GM18505 (cell line): ENCODE results near the gene SMIM34.
"Not testable (repeated sequence)": the region's sequence is repeated elsewhere in the genome, so short reads cannot be mapped to it uniquely, and the experiment has no call there.

Source experiments
- ATAC-seq: cut with Tn5 transposase; IDR thresholded peaks from one replicate; pipeline ENCODE4 v1.9.1; 2021; ENCODE audit not compliant: unreplicated experiment

SMIM34 gene, protein sequence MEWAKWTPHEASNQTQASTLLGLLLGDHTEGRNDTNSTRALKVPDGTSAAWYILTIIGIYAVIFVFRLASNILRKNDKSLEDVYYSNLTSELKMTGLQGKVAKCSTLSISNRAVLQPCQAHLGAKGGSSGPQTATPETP

DNA sequence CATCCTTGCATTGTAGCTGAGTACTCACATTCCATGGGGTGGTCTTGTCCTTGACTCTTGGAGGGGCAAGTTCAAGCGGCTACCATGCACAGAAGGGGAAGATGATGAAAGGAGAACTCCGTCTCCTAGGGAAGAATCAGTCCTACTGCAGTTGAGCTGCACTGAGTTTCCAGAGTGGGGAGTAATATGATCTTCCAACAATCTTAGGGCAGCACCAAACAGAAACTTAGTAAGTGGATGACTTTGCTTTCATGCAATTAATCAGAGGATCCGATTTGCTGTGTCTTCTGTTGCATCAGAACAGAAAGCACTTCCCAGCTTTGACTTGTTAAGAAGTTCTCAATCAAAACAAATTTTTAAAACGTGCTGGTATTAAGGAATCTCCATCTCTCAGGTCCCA is at the start of gene SMIM34:
Gene SMIM34, minus strand, starts transcription at position 147 of the 400 bp plus-strand sequence. Its CDS starts 112 bp downstream, at position 35.
- not testable (repeated sequence) for ATAC-seq

DNA sequence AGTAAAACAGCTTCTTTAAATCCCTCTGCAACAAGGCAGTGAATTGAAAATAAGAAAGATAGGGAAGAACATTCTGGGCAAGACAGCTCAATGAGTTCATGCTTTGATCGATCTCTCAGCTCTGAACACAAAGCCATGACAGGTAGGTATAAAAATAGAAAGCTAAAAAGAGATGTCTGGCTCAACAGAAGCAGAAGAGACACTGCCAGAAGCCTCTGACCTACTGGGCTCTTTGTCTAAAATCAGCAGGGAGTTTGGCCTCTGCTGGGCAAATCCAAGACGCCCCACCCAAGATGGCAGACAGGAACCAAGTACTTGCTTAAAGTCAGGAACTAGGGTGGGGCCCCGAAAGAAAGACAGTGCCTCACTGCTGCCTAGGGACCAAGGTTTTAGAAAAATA is 43.6 kb upstream of the SMIM34 start:
- not testable (repeated sequence) for ATAC-seq

DNA sequence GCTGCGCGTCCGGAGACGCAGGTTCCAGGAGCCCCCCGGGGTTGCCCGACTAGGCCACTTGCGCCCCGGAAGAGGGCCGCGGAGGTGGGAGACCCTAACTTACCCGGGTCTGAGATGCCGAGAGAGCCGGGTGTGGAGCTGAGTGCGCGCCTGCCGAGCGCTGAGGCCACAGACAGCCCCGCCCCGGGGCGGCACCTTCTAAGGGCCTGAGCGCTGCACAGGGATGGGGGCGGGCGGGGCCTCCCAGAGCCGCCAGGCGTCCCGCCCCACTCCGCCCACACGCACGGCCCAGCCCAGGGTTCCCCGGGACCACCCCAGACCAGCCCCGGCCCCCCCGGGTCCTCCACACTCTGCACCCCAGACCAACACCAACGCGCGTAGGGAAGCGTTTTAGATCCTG is 35.7 kb upstream of the SMIM34 start:
- not testable (repeated sequence) for ATAC-seq

DNA sequence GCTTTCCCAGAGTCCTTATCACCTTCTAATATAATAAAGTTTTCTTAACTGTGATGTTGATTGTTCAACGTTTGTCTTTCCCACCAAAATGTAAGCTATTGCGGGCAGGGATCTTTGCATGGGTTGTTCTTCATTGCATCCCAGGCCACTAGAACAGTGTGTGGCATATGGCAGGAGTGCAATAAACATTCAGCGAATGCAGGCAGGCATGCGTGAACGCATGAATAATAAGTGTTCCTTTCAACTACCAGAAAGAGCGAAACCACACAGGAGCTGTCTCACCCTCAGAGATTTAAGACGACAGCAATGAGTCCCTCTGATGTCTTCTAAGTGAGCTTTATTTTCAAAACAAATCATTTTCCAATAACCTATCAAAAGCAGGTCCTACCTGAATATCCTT is 34.5 kb upstream of the SMIM34 start:
- not testable (repeated sequence) for ATAC-seq

DNA sequence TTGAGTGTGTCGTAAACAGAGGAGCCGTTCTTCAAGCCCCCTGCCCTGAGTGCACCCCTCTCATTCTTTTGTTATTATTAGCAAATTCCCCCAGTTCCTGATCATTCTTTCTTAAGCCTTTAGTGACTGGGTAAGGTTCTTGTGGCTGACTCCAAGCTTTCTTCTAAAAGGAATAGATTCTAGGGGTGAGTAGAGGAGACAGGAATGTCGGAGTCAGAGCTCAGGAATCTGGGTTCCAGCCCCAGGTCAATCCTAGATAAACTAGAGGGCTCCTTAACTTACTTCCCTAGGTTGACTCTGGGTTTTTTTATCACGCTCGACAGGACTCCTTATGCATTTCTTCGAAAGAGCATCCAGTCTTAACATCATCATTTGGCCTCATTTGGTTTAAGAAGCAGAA is 32.4 kb upstream of the SMIM34 start:
- ATAC-seq: not testable (repeated sequence)

DNA sequence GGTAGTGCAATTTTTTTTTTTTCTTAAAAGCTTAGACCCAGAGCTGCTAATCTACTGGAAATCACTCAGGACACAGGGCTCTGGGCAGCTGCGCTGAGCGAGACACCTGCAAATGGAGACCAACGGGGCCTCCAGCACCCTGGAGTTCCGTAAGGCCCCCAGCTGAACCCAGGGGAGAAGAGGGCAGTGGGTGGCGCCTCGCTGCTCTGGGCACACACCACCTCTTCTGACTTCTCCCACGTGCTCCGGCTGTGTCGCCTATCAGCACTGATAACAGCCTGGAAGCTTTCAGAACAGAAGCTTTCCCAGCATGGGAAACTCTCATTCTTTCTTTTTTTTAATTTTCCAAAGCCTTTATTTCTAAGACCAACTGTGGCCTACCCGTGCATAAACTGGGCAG is 31.9 kb upstream of the SMIM34 start:
- not testable (repeated sequence) for ATAC-seq

DNA sequence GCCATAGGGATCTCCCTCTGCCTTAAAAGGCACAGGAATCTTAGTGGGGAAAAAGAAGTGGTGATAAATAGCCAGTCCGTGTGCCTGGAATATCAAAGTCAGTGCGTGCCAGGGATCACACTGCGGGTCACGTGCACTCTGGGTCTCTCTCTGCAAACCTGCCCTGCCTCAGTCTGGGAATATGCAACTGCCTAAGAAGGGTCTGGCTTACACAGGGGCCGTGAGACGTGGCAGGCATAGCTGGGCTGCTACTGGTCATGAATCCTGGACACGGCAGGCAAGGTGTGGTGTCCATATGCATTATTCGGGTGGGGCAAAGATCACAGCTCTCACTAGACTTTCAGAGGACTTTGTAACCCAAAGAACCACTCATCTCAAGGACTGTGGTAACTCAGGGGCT is 23.3 kb upstream of the SMIM34 start:
- not testable (repeated sequence) for ATAC-seq

DNA sequence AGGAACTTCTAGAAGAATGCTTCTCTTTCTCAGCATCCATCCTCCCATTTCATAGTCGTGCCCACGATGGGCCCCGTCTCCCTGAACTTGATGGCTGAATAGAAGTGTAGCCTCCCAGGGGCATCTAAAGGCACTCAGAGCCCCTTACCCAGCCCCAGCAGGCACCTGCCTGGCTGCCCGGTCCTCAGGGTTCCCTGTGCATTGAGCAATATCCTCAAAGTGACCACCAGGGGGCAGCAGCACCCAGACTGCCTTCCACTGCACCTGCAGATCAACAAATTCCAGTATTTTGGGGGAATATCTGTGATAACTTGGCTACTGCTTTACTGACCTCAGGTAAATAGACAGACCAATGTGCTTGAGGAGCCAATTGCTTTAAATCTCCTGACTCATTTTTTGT is 19.7 kb upstream of the SMIM34 start:
- not testable (repeated sequence) for ATAC-seq

DNA sequence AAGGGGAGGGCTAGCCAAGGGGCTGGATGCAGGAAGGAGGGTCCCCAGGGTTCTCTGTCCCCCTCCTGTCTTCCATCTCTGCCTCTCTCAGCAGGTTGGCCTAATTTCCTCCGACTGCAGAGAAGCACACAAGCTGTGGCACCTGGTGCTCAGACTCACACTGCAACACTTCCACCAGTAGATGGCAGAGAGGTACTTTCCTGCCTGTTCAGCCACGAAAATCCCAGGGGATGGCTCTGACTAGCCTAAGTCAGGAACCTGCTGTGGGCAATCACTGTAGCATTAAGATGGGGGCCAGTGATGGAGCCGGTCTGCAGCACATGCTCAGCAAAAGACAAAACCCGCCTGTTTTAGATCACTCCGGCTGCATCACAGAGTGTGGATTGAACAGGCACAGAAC is 6.0 kb upstream of the SMIM34 start:
- ATAC-seq: not testable (repeated sequence)

DNA sequence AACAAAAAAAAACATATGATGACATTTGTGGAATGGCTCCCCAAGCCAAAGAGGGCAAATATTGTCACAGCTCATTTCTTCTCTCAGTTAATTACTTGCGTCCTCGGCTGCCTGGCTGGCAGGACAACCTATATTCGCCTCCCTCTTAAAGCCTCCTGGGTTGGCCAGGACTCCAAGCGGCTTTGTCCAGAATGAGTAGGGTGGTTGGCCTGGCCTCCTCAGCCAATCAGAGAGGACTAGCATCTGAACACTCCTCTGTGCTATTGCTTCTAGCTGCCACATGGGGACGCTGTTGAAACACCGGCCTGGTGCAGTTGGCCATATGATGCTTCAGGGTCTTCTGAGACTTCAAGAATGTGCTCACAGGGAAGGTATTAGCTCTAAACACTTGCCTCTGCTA is 4.7 kb upstream of the SMIM34 start:
- not testable (repeated sequence) for ATAC-seq

DNA sequence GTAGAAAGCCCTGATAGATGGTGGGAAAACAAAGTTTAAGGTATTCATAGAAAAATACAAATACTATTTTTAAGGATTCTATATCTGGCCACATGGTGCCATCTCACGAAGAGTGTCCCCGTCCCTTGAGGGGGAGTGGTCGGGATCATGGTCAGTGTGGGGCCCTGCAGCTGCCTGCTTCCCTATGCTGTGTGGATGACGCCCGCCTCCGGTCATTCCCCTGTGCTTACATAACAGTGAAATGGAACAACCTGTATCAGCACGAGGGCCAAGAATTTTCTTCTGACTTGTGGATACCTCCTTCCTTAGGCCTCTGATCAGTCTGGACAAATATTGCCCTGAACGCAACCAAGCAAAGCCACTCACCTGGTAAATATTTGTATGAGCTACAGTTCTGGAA is 3.6 kb upstream of the SMIM34 start:
- ATAC-seq: not testable (repeated sequence)

DNA sequence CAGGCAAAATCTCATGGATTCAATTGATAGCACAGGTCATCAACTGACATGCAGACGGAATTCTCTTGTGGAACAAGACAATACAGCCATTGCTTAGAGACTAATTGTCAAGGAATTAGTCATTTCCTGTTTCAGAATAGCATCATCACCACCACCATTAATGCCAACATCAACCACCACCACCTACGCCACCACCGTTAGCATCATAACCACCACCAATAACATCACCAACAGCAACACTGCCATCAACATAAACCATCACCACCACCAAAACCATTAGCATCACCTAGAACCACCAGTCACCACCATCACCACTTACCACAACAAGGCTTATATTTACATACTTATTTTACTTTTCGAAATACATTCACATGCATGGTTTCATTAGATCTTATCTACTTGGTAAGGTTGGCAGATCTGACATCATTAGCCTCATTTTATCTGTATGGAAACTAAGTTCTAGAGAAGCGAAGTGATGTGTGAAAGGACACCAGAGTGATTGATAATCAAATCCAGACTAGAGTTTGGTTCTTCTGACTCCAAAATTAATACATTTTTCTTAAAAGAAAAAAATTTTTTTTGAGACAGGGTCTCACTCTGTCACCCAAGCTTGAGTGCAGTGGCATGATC is 6.2 kb downstream of the SMIM34 start:
- ATAC-seq: not testable (repeated sequence)

DNA sequence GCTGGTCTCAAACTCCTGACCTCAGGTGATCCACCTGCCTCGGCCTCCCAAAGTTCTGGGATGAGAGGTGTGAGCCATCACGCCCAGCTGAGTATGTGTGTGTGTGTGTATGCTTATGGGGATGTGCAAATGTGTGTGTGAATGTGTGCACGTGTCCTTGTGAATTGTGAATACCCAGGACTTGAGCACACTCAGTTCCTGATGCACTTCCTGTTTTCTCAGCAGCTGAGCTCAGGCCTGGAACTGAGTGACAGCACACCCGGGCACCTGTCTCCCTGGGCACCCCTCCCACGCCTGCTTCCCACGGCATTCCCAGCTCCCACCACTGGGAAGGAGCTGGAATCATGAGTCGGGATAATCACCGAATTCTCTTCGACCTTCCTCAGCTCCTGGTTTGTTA is 16.5 kb downstream of the SMIM34 start:
- ATAC-seq: not testable (repeated sequence)

DNA sequence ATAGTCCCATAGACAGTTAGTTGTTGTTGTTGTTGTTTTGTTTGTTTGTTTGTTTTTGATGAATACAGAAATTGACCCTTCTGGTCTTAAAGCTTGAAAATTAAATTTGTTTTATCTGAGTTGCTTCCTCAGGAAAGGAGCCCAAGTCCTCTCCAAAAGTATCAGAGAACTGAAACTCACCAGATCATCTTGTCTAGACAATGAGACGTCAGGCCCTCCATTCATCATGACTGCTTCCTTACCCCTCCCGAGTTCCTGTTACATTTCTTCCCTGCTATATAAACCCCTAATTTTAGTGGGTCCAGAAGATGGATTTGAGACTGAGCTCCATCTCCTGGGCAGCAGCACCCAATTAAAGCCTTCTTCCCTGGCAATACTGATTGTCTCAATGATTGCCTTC is 17.1 kb downstream of the SMIM34 start:
- not testable (repeated sequence) for ATAC-seq

DNA sequence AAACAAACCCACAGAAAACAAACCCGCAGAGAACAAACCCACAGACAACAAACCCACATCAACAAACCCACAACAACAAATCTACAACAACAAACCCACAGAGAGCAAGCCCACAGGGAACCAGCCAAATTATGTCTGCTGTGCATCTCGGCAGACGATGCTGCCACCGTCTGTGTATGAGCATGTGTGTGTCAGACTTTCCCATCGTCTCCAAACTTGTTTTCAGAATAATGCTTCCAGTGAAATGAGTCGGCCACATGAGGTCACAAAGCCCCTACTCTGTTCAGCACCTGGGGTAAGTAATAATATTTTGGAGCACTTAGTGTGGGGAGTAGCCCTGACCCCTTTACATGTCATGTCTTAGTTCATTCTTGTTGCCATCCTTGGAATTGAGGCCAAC is 17.6 kb downstream of the SMIM34 start:
- ATAC-seq: not testable (repeated sequence)

DNA sequence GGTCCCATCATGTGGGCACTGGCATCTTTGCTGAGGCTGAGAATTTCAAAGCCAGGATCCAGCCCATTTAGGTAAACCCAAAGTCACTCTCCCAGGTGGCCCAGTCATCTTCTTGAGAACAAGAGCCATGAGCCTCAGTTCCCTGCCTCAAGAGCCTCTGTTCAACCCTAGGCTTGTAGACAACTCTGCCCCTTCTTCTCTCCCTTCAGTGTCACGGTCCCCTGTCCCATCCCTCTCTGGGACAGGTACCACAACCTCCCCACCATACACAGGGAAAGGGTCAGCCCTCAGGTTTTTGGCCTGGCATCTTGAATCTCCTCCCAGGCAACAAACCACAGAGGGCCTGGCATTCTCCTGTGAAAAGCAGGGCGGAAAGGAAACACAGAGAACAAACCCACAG is 18.1 kb downstream of the SMIM34 start:
- ATAC-seq: not testable (repeated sequence)

DNA sequence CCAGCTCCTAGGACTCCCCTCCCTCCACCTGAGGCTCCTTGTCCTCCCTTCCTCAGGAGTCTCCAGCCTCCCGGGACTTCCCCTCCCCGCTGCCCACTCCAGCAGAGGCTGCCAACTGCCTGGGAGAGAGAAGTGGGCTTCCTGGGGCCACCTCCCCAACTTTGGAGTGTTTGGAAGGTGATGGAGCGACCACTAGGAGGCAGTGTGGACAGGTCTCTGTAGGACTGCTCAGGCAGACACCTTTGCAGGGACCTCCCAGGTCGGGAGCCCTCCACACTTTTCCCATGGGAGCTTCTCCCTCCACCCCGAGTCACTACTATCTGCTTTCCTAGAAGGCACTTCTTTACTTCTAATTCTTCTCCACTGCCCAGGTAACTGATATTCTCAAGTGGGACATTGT is 19.0 kb downstream of the SMIM34 start:
- ATAC-seq: not testable (repeated sequence)

DNA sequence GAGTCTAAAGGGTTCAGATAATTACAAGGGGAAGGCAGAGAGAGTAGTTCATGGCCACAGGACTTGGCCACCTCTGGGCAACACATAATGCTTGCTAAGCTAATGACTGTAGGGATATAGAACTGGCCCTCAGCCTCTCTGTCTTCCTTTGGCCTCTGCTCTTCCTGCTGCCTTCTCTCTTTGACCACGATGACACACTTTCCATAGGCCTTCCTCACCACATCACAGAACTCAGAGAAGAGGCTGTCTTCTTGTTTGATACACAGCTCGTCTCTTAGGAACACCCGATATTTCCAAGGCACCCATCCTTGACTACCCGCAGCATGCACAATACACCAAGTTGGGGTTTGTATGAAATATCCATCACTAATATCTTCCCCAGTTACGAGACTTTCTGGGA is 23.2 kb downstream of the SMIM34 start:
- not testable (repeated sequence) for ATAC-seq

DNA sequence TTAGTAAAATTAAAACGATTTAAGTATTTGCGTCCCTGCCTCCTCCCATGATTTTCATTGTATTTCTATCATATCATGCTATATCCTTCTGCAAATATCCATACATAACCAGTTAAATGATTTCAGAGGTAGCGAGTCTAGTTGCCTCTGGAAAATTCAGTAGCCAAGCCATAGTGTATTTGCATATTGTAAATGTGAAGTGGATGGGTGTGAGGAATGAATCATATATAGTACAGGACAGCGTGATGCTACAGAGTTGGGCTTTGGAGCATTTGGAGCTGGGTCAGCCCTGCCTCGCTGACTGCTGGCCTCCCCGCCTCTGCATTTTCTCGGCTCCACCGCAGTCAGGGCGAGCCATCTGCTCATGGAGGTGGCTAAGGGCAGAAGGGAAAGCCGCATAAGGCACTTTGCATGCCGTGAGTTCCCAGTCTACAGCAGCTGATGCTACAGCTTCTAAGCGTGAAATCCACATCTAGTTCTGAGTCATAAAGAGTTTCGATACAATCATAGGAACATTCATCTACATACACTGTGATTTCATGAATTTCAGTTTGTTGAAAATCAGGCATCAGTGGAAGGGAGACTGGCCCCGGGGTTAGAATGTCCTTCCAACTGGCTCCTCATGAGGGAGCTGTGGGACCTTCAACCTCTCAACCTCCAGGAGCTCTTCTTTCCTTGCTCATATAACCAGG is 39.9 kb downstream of the SMIM34 start:
- ATAC-seq: not testable (repeated sequence)

DNA sequence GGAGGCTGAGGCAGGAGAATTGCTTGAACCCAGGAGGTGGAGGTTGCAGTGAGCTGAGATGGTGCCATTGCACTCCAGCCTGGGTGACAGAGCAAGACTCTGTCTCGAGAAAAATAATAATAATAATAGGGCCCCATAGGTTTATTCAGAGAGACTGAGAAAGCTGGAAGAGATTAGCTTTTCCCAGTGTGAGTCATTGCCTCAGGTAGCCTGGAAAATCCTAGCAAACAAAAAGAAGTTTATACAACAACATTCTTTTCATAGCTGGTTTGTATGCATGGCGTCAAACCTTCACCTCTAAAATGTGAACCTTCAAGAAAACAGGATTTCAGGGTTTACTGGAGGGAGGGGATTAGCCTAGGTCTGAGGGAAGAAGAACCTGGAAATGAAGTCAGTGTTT is 40.6 kb downstream of the SMIM34 start:
- ATAC-seq: not testable (repeated sequence)

DNA sequence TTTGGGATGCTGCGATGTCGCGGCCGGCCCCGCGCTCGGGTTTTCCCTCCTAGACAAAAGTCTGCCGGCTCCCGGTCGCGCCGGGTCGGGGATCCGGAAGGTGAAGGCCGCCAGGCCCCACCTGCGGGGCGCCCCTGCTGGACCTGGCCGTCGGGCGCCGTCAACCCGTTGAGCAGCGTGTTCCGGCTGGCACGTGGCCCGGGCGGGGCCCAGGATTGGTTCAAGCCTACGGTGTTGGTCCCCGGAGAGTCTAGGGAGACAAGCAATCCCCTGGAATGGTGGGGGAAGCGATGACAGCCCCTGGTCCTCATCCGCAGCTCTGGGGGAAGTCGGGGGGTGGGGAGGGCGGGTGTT is 48.2 kb downstream of the SMIM34 start:
- ATAC-seq: peak; percentile 62
